NB4 (cell line): ENCODE measurements around the gene SPSB1.

ENCODE experiments used
- POLR2A ChIP-seq: IDR thresholded peaks from 2 replicates; pipeline ENCODE4 v1.6.1; 2011; ENCODE audit warnings: mild to moderate bottlenecking; ENCODE audit not compliant: insufficient read length; ENCODE audit errors: extremely low read depth
- TF ChIP-seq, protein P1 (sequence below): IDR thresholded peaks from one replicate; pipeline ENCODE4 v1.5.1; 2012; ENCODE audit warnings: low read depth, low read length
- TF ChIP-seq, protein P2 (sequence below): IDR thresholded peaks from 2 replicates; pipeline ENCODE4 v1.6.1; 2011; ENCODE audit warnings: low read depth, low read length

DNA sequence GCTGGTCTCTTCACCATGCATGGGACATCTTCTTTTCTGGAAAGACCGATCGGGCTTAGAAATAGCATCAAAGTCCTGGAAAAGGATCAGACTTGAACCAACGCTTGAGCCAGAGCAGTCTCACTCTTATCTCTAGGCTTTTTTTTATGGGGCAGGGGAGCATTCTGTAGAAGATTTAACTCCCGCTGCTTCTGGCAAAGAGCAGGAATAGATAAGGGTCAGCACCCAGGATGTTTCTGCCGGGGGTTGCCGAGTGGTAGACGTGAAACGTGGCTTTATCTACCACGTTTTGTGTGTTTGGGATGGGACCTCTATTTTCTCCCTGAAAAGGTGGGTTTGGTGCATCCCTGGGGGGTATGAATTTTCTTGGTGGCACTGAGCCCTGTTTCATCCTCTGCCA, 18.8 kb downstream of the SPSB1 start:
- TF ChIP-seq, protein P1, sequence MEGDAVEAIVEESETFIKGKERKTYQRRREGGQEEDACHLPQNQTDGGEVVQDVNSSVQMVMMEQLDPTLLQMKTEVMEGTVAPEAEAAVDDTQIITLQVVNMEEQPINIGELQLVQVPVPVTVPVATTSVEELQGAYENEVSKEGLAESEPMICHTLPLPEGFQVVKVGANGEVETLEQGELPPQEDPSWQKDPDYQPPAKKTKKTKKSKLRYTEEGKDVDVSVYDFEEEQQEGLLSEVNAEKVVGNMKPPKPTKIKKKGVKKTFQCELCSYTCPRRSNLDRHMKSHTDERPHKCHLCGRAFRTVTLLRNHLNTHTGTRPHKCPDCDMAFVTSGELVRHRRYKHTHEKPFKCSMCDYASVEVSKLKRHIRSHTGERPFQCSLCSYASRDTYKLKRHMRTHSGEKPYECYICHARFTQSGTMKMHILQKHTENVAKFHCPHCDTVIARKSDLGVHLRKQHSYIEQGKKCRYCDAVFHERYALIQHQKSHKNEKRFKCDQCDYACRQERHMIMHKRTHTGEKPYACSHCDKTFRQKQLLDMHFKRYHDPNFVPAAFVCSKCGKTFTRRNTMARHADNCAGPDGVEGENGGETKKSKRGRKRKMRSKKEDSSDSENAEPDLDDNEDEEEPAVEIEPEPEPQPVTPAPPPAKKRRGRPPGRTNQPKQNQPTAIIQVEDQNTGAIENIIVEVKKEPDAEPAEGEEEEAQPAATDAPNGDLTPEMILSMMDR: no peak
- TF ChIP-seq, protein P2, sequence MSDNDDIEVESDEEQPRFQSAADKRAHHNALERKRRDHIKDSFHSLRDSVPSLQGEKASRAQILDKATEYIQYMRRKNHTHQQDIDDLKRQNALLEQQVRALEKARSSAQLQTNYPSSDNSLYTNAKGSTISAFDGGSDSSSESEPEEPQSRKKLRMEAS: no peak
- TF ChIP-seq POLR2A: no peak
